Measurements from ENCODE around the gene PODN. TPM values are rescaled to one million over a fixed set of nuclear protein-coding genes. Genes with fewer than 3 reads are reported as not detected.

The PODN gene
- total RNA-seq, 1 donor: 0.63 TPM

- peaks cover 4% of the 10 kb centered on the region for H3K4me1 ChIP-seq (ENCODE audit: insufficient read depth, low read length)
- H3K27me3 ChIP-seq (ENCODE audit: insufficient read depth, low read length): peaks cover 17% of the 10 kb centered on the region
- no peaks in the 10 kb centered on the region for H3K9me3 ChIP-seq (ENCODE audit: low read depth, low read length)
- no peak overlapping the region for H3K4me3 ChIP-seq (ENCODE audit: low read length)
Measured at GRCh38 chr1:53066488-53066887, 4.5 kb downstream of the PODN start.

- H3K4me3 ChIP-seq (ENCODE audit: low read length): no peak overlapping the region
- H3K27me3 ChIP-seq (ENCODE audit: insufficient read depth, low read length): peaks cover 15% of the 10 kb centered on the region
- peaks cover 4% of the 10 kb centered on the region for H3K4me1 ChIP-seq (ENCODE audit: insufficient read depth, low read length)
- no peaks in the 10 kb centered on the region for H3K9me3 ChIP-seq (ENCODE audit: low read depth, low read length)
Measured at GRCh38 chr1:53066891-53067738, 5.1 kb downstream of the PODN start.

GRCh38 chr1:53067886-53068285 lies 5.9 kb downstream of the PODN start:
- Histone ChIP-seq H3K9me3 (ENCODE audit: low read depth, low read length) (no peaks in the 10 kb centered on the region), H3K4me1 (ENCODE audit: insufficient read depth, low read length) (peaks cover under 1% of the 10 kb centered on the region), H3K27me3 (ENCODE audit: insufficient read depth, low read length) (peaks cover 13% of the 10 kb centered on the region), H3K4me3 (ENCODE audit: low read length) (no peak overlapping the region)

GRCh38 chr1:53068314-53069099 lies 6.5 kb downstream of the PODN start:
- Histone ChIP-seq H3K4me1 (ENCODE audit: insufficient read depth, low read length) (no peaks in the 10 kb centered on the region), H3K27me3 (ENCODE audit: insufficient read depth, low read length) (peaks cover 6% of the 10 kb centered on the region), H3K9me3 (ENCODE audit: low read depth, low read length) (no peaks in the 10 kb centered on the region), H3K4me3 (ENCODE audit: low read length) (no peak overlapping the region)

GRCh38 chr1:53069265-53069662 lies 7.3 kb downstream of the PODN start:
- peaks cover under 1% of the 10 kb centered on the region for H3K27me3 ChIP-seq (ENCODE audit: insufficient read depth, low read length)
- no peaks in the 10 kb centered on the region for H3K4me1 ChIP-seq (ENCODE audit: insufficient read depth, low read length)
- no peaks in the 10 kb centered on the region for H3K9me3 ChIP-seq (ENCODE audit: low read depth, low read length)
- H3K4me3 ChIP-seq (ENCODE audit: low read length): no peak overlapping the region

- Histone ChIP-seq H3K4me1 (ENCODE audit: insufficient read depth, low read length) (no peaks in the 10 kb centered on the region), H3K27me3 (ENCODE audit: insufficient read depth, low read length) (no peaks in the 10 kb centered on the region), H3K4me3 (ENCODE audit: low read length) (no peak overlapping the region), H3K9me3 (ENCODE audit: low read depth, low read length) (no peaks in the 10 kb centered on the region)
Measured at GRCh38 chr1:53069663-53070327, 7.8 kb downstream of the PODN start.

- no peak overlapping the region for H3K4me3 ChIP-seq (ENCODE audit: low read length)
- H3K27me3 ChIP-seq (ENCODE audit: insufficient read depth, low read length): no peaks in the 10 kb centered on the region
- H3K4me1 ChIP-seq (ENCODE audit: insufficient read depth, low read length): no peaks in the 10 kb centered on the region
- H3K9me3 ChIP-seq (ENCODE audit: low read depth, low read length): no peaks in the 10 kb centered on the region
Measured at GRCh38 chr1:53070621-53071020, 8.6 kb downstream of the PODN start.

- Histone ChIP-seq H3K4me3 (ENCODE audit: low read length) (no peak overlapping the region), H3K4me1 (ENCODE audit: insufficient read depth, low read length) (no peaks in the 10 kb centered on the region), H3K27me3 (ENCODE audit: insufficient read depth, low read length) (no peaks in the 10 kb centered on the region), H3K9me3 (ENCODE audit: low read depth, low read length) (no peaks in the 10 kb centered on the region)
Measured at GRCh38 chr1:53071167-53071865, 9.3 kb downstream of the PODN start.

GRCh38 chr1:53071915-53072314 lies 9.9 kb downstream of the PODN start:
- Histone ChIP-seq H3K27me3 (ENCODE audit: insufficient read depth, low read length) (no peaks in the 10 kb centered on the region), H3K4me3 (ENCODE audit: low read length) (no peak overlapping the region), H3K9me3 (ENCODE audit: low read depth, low read length) (no peaks in the 10 kb centered on the region), H3K4me1 (ENCODE audit: insufficient read depth, low read length) (no peaks in the 10 kb centered on the region)

GRCh38 chr1:53073287-53073686 lies 11.3 kb downstream of the PODN start:
- H3K9me3 ChIP-seq (ENCODE audit: low read depth, low read length): no peaks in the 10 kb centered on the region

GRCh38 chr1:53073868-53074311 lies 11.9 kb downstream of the PODN start:
- no peaks in the 10 kb centered on the region for H3K9me3 ChIP-seq (ENCODE audit: low read depth, low read length)
- H3K4me3 ChIP-seq (ENCODE audit: low read length): no peak overlapping the region
- no peaks in the 10 kb centered on the region for H3K4me1 ChIP-seq (ENCODE audit: insufficient read depth, low read length)
- no peaks in the 10 kb centered on the region for H3K27me3 ChIP-seq (ENCODE audit: insufficient read depth, low read length)

More at GRCh38 chr1:53073287-53073686, 11.3 kb downstream of the PODN start:
- Histone ChIP-seq H3K4me3 (ENCODE audit: low read length) (no peak overlapping the region), H3K27me3 (ENCODE audit: insufficient read depth, low read length) (no peaks in the 10 kb centered on the region), H3K4me1 (ENCODE audit: insufficient read depth, low read length) (no peaks in the 10 kb centered on the region)

- Histone ChIP-seq H3K4me1 (ENCODE audit: insufficient read depth, low read length) (no peaks in the 10 kb centered on the region), H3K4me3 (ENCODE audit: low read length) (no peak overlapping the region), H3K9me3 (ENCODE audit: low read depth, low read length) (no peaks in the 10 kb centered on the region), H3K27me3 (ENCODE audit: insufficient read depth, low read length) (no peaks in the 10 kb centered on the region)
Measured at GRCh38 chr1:53074313-53075154, 12.5 kb downstream of the PODN start.

GRCh38 chr1:53075206-53075605 lies 13.2 kb downstream of the PODN start:
- Histone ChIP-seq H3K4me3 (ENCODE audit: low read length) (no peak overlapping the region), H3K27me3 (ENCODE audit: insufficient read depth, low read length) (no peaks in the 10 kb centered on the region), H3K4me1 (ENCODE audit: insufficient read depth, low read length) (no peaks in the 10 kb centered on the region), H3K9me3 (ENCODE audit: low read depth, low read length) (no peaks in the 10 kb centered on the region)

- Histone ChIP-seq H3K27me3 (ENCODE audit: insufficient read depth, low read length) (no peaks in the 10 kb centered on the region), H3K9me3 (ENCODE audit: low read depth, low read length) (no peaks in the 10 kb centered on the region), H3K4me3 (ENCODE audit: low read length) (no peak overlapping the region), H3K4me1 (ENCODE audit: insufficient read depth, low read length) (no peaks in the 10 kb centered on the region)
Measured at GRCh38 chr1:53075761-53076163, 13.7 kb downstream of the PODN start.

Measured in mononuclear cell (primary cell).